NT2/D1 (cell line): ENCODE data around the gene FKRP.
"Not testable (repeated sequence)": the region's sequence is repeated elsewhere in the genome, so short reads cannot be mapped to it uniquely, and the experiment has no call there.

Experiments
- DNase-seq: peaks from one replicate; pipeline ENCODE4 v3.0.0-alpha.2; 2011; ENCODE audit warnings: low read depth, low spot score
- H3K27me3 ChIP-seq: 2 replicates; pipeline ENCODE4 v1.6.0; 2011; ENCODE audit warnings: mild to moderate bottlenecking; ENCODE audit not compliant: insufficient read length, insufficient read depth
- H3K36me3 ChIP-seq: 2 replicates; pipeline ENCODE4 v1.6.1; 2011; ENCODE audit warnings: mild to moderate bottlenecking, low read length, mixed read lengths; ENCODE audit not compliant: insufficient read depth, insufficient read length
- H3K4me1 ChIP-seq: 2 replicates; pipeline ENCODE4 v1.5.1; 2011; ENCODE audit not compliant: insufficient read depth, insufficient read length
- H3K4me3 ChIP-seq: 2 replicates; pipeline ENCODE4 v1.5.1; 2011; ENCODE audit warnings: low read depth; ENCODE audit not compliant: insufficient read length
- H3K9ac ChIP-seq: 2 replicates; pipeline ENCODE4 v1.6.0; 2011; ENCODE audit warnings: low read depth; ENCODE audit not compliant: insufficient read length
- H3K9me3 ChIP-seq: 2 replicates; pipeline ENCODE4 v1.5.1; 2011; ENCODE audit warnings: mild to moderate bottlenecking, low read length; ENCODE audit not compliant: insufficient read depth
- SUZ12 ChIP-seq: IDR thresholded peaks from 2 replicates; pipeline ENCODE4 v1.6.1; 2011; ENCODE audit not compliant: insufficient read length, insufficient read depth; ENCODE audit errors: extremely low read depth
- YY1 ChIP-seq: IDR thresholded peaks from 2 replicates; pipeline ENCODE4 v1.6.1; 2011; ENCODE audit not compliant: insufficient read length, insufficient read depth
- ZNF274 ChIP-seq: IDR thresholded peaks from 2 replicates; pipeline ENCODE4 v1.6.1; 2011; ENCODE audit warnings: mild to moderate bottlenecking, low read depth, low read length

Gene FKRP

DNA sequence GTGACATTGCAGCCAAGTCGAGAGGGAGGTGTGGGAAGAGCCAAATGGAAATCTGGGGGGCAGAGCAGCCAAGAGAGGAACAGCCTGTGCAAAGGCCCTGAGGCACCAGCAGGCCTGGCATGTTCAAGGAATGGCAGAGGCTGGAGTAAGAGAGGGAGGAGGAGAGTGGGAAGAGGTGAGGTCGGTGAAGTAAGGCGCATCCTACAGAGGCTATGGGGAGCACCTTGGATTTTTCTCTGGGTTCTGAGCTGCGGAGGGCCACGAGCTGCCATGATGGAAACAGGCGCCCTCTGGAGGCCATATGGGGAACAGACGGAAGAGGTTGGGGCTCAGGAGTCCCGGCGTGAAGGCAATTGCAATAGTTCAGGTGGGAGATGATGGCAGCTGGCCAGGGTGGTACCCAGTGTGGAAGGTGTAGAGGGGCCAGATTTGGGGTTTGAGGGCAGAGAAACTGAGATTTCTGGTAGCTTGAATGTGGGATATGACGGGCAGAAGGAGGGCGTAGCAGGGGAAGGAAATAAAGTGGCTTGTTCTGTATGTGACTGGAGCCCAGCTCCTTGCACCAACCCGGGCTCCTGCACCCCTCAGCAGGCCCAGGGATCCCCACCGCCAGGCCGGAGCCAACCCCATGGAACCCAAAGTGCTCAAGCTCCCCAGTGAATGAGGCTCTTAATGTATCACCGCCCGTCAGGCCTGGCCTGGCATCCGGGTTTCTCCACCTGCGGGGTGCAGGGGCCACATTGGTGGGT lies 20.9 kb downstream of the FKRP start:
- H3K4me3 ChIP-seq: no peak overlapping the region
- no peak for DNase-seq
- H3K9ac ChIP-seq: no peak overlapping the region
- no peaks in the 10 kb centered on the region for H3K36me3 ChIP-seq
- no peaks in the 10 kb centered on the region for H3K4me1 ChIP-seq
- no peaks in the 10 kb centered on the region for H3K27me3 ChIP-seq
- TF ChIP-seq ZNF274 (no peak), YY1 (no peak), SUZ12 (no peak)
- no peaks in the 10 kb centered on the region for H3K9me3 ChIP-seq

DNA sequence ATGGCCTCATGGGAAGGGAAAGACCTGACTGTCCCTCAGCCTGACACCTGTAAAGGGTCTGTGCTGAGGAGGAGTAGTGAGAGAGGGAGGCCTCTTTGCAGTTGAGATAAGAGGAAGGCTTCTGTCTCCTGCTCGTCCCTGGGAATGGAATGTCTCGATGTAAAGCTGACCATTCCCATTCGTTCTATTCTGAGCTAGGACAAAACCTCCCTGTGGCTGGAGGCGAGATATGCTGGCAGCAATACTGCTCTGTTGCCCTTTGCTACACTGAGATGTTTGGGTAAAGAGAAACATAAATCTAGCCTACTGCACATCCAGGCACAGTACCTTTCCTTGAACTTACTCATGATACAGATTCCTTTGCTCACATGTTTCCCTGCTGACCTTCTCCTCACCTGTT lies 22.9 kb downstream of the FKRP start:
- H3K9me3 ChIP-seq, H3K4me1 ChIP-seq, H3K9ac ChIP-seq, H3K36me3 ChIP-seq, DNase-seq, H3K27me3 ChIP-seq, H3K4me3 ChIP-seq: not testable (repeated sequence)

DNA sequence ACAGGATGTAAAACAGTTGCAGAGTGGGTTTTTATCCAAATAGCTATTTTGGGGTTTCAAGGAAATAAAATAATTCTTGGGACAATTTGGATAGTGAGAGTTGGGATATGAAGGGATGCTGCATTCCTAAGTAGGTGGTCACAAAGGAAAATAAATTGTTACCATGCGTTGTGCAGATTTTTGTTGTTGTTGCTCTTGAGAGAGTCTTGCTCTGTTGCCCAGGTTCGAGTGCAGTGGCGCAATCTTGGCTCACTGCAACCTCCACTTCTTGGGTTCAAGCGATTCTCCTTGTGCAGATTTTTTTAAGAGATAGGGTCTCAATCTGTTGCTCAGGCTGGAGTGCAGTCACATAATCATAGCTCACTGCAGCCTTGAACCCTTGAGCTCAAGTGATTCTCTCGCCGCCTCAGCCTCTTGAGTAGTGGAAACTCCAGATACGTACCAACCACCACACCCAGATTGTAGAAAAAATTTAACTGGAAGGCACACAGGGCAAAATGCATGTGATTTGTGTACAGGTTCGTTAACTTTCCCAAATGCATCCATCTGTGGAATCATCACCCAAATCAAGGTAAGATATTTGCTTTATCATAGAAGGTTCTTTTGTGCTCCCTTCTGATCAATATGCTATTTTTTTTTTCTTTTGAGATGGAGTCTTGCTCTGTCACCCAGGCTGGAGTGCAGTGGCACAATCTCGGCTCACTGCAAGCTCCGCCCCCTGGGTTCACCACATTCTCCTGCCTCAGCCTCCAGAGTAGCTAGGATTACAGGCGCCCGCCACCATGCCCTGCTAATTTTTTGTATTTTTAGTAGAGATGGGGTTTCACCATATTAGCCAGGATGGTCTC lies 26.5 kb downstream of the FKRP start:
- Histone ChIP-seq H3K9ac (no peak overlapping the region), H3K9me3 (no peaks in the 10 kb centered on the region), H3K27me3 (no peaks in the 10 kb centered on the region), H3K36me3 (peaks cover 31% of the 10 kb centered on the region), H3K4me1 (no peaks in the 10 kb centered on the region), H3K4me3 (no peak overlapping the region)
- DNase-seq: no peak
- TF ChIP-seq SUZ12 (no peak), YY1 (no peak), ZNF274 (no peak)

GRCh38 chr19:46773018-46773399 lies 27.2 kb downstream of the FKRP start:
- Histone ChIP-seq H3K9me3 (no peaks in the 10 kb centered on the region), H3K9ac (no peak overlapping the region), H3K4me3 (no peak overlapping the region), H3K27me3 (no peaks in the 10 kb centered on the region), H3K4me1 (no peaks in the 10 kb centered on the region), H3K36me3 (peaks cover 35% of the 10 kb centered on the region)
- DNase-seq: no peak
- no peak for TF ChIP-seq YY1
- no peak for TF ChIP-seq SUZ12
- no peak for TF ChIP-seq ZNF274

GRCh38 chr19:46775642-46776258 lies 29.9 kb downstream of the FKRP start:
- peaks cover 57% of the 10 kb centered on the region for H3K36me3 ChIP-seq
- peaks cover 2% of the 10 kb centered on the region for H3K4me1 ChIP-seq
- H3K9me3 ChIP-seq: no peaks in the 10 kb centered on the region
- H3K9ac ChIP-seq: no peak overlapping the region
- TF ChIP-seq YY1: no peak
- TF ChIP-seq SUZ12: no peak
- no peak for TF ChIP-seq ZNF274
- no peak overlapping the region for H3K4me3 ChIP-seq
- DNase-seq: no peak
- H3K27me3 ChIP-seq: no peaks in the 10 kb centered on the region

DNA sequence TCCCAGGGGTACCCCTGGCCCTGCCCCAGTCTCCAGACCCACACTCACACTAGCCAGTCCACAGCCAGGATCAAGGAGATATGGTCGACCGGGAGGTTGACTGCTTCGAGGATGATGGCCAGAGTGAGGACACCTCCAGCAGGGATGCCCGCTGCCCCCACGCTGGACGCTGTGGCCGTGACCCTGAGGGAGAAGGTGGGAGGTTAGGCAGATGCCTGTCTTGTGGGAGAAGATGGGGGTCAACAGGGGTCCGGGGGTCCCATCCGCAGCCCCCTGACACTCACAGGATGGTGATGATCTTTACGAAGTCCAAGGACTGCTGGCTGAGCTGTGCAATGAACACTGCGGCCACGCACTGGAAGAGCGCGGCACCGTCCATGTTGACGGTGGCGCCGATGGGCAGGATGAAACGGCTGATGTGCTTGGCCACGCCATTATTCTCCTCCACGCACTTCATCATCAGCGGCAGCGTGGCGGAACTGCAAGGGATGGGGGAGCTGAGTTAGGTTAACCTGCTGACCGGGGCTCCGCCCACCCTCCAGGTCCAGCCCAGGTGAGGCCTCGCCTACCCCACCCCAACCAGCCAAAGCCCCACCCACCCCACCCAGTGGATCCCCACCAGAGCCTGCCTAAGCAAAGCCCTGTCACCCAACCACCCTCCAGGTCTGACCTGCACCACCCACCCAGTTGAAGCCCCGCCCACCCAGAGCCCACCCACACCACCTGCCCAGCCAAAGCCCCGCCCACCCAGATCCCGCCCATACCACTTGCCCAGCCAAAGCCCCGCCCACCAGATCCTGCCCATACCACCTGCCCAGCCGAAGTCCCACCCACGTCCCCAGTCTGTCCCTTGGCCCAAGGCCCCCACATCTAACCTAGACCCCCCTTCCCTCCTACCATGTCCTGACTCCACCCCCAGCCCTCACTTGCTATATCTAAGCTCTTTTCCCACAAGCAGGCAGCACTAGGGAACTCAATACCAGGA lies 31.4 kb downstream of the FKRP start:
- H3K4me3 ChIP-seq: no peak overlapping the region
- no peak overlapping the region for H3K9ac ChIP-seq
- H3K4me1 ChIP-seq: peaks cover 2% of the 10 kb centered on the region
- no peak for DNase-seq
- no peaks in the 10 kb centered on the region for H3K9me3 ChIP-seq
- H3K36me3 ChIP-seq: peaks cover 68% of the 10 kb centered on the region
- no peaks in the 10 kb centered on the region for H3K27me3 ChIP-seq
- no peak for TF ChIP-seq ZNF274
- TF ChIP-seq YY1: no peak
- no peak for TF ChIP-seq SUZ12

GRCh38 chr19:46777956-46778645 lies 32.2 kb downstream of the FKRP start:
- H3K36me3 ChIP-seq: peaks cover 77% of the 10 kb centered on the region
- not testable (repeated sequence) for H3K9ac ChIP-seq, H3K4me1 ChIP-seq, H3K9me3 ChIP-seq, H3K27me3 ChIP-seq, DNase-seq, H3K4me3 ChIP-seq
